Activated CD4-positive, alpha-beta T cell treated with anti-CD3 and anti-CD28 coated beads, Interleukin-2, amount 10 ng/mL, durations not matched to agents 7 days and 5 days (primary cell): ENCODE results near the gene SRGAP2B. TPM values are rescaled to one million over a fixed set of nuclear protein-coding genes. Genes with fewer than 3 reads are reported as not detected.
"Not testable (repeated sequence)": the region's sequence is repeated elsewhere in the genome, so short reads cannot be mapped to it uniquely, and the experiment has no call there.

Experiments used
- CTCF ChIA-PET: fragments of 350-600 bp; sonication (Branson Sonifier 250); formaldehyde crosslinking; loops from one replicate; lab custom pipeline; 2021; ENCODE audit warnings: antibody characterized with exemption; lab: Charles Lee
- POLR2A ChIA-PET: fragments of 350-600 bp; sonication (Branson Sonifier 250); formaldehyde crosslinking; loops from one replicate; lab custom pipeline; 2021; ENCODE audit warnings: antibody characterized with exemption; lab: Charles Lee
- DNase-seq: peaks from one replicate; pipeline ENCODE4 v3.0.0-alpha.2; 2020
- H3K27ac Mint-ChIP-seq: one replicate; pipeline ENCODE4 v1.8.0; 2021; ENCODE audit warnings: mild to moderate bottlenecking, moderate library complexity, mixed read lengths
- H3K27me3 Mint-ChIP-seq: one replicate; pipeline ENCODE4 v1.8.0; 2021; ENCODE audit warnings: mixed read lengths
- H3K36me3 Mint-ChIP-seq: one replicate; pipeline ENCODE4 v1.8.0; 2021; ENCODE audit warnings: low read depth, mixed read lengths
- H3K4me1 Mint-ChIP-seq: one replicate; pipeline ENCODE4 v1.8.0; 2021; ENCODE audit warnings: mixed read lengths
- H3K4me3 Mint-ChIP-seq: one replicate; pipeline ENCODE4 v1.8.0; 2021; ENCODE audit warnings: mild to moderate bottlenecking, moderate library complexity, mixed read lengths
- H3K9me3 Mint-ChIP-seq: one replicate; pipeline ENCODE4 v1.8.0; 2021; ENCODE audit warnings: mixed read lengths
- total RNA-seq, 2 experiments: library from RNA; stranded (reverse); gene quantifications; one replicate each; pipeline ENCODE4 v1.2.3, GENCODE V29; 2021

Gene SRGAP2B
- total RNA-seq, 2 experiments from 2014 or later, result 31.1 to 32.8 TPM

DNA sequence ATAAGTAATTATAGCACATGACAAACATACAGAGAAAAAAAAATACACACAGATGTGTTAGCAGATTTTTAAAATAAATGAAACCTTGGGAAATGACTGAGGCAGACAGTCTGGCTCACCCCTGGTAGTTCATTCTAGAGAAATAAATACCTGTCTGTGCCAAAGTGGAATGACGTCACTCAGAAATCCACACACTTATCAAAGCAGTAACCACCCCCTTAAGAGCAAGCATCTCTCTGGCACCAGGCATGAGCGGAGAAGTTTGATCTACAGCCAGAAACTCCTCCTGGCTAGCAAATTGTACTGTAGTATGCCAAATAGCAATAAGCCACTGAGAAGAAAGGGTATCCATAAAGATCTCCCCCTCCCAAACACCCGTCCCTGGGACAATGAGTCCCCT, 131.6 kb downstream of the SRGAP2B start:
- POLR2A ChIA-PET, H3K27me3 Mint-ChIP-seq, H3K9me3 Mint-ChIP-seq, H3K27ac Mint-ChIP-seq, DNase-seq, CTCF ChIA-PET, H3K4me1 Mint-ChIP-seq, H3K4me3 Mint-ChIP-seq, H3K36me3 Mint-ChIP-seq: not testable (repeated sequence)

DNA sequence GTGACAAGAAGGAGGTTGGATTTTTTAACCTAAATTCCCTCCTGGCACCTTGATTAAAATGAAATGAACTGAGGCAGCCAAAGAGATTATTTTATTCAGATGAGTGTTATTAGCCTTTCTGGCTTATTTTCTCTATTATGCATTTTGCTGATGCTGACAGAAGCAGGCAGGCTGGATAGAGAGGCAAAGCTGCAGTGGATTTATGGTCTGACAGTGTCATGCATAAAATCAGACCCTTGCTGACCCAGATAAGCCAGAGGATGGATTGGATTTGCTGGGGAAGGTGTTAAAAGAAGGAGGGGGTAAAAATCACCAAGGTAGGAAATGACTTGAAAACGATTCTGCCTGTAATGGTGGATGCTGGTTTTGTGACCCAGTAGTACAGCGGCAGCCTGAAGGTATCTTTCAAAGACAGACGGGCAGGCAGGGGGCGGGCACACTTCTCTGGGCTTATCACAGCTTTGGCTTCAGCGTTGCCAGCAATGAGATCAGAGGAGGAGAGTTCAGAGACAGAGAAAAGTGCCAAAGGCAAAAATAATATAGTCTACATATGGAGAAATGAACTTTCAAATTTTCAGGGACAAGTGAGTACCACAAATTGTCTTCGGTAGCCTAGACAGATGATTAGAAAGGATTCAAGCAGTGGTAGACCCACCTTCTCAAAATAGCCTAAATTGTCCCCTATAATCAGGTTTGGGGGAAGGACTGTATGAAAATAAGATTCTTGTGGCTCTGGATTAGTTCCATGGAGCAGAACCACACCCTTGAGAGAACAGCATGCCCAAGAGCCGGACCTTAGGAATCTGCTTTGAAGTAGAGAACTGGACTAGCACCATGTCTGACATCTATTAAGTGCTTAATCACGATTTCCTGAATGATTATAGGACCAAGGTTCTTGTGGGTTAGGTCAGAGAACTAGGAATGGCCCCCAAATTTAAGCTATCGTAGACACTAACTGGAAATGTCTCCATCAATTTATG, 133.2 kb downstream of the SRGAP2B start:
- H3K36me3 Mint-ChIP-seq, H3K4me1 Mint-ChIP-seq, H3K9me3 Mint-ChIP-seq, H3K27ac Mint-ChIP-seq, CTCF ChIA-PET, POLR2A ChIA-PET, H3K27me3 Mint-ChIP-seq, H3K4me3 Mint-ChIP-seq, DNase-seq: not testable (repeated sequence)

DNA sequence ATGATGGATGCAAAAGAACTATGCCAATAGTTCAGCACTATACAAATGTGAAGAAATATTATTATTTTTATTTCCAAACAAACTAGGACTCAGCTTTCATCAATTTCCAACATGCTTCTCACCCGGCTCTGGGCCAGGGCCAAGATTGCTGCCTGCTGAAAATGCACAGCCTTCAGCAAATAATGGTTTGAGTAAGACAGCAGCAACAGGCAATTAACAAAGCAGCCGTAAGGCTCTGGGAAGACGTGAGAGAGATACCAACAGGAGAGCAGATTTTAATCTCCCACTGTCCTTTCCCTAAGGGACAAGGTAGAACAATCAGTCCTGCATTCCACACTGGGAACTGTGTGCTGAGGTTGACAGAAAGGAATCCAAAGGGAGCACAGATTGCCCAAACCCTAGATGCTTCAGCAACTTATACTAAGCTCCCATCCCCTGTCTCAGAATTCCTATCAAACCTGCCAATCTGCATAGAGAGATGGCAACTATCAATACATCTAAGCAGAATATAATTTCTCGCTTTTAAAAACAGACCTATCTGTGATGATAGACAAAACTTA, 134.1 kb downstream of the SRGAP2B start:
- CTCF ChIA-PET, H3K9me3 Mint-ChIP-seq, H3K4me1 Mint-ChIP-seq, H3K36me3 Mint-ChIP-seq, H3K4me3 Mint-ChIP-seq, DNase-seq, H3K27me3 Mint-ChIP-seq, H3K27ac Mint-ChIP-seq, POLR2A ChIA-PET: not testable (repeated sequence)

DNA sequence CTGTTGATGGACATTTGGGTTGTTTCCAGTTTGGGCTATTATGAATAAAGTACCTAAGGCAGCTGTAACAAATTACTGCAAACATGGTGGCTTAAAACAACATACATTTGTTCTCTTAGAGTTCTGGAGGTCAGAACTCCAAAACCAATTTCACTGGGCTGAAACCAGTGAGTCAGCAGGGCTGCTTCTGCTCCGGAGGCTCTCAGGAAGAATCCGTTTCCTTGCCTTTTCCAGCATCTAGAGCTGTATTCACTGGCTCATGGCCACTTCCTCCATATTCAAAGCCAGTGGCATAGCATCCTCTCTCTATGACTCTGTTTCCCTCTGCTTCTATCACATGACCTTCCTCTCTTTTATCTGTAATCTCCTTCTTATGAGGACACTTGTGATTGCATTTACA, 146.7 kb downstream of the SRGAP2B start:
- H3K27me3 Mint-ChIP-seq, H3K4me1 Mint-ChIP-seq, H3K27ac Mint-ChIP-seq, POLR2A ChIA-PET, CTCF ChIA-PET, H3K36me3 Mint-ChIP-seq, H3K4me3 Mint-ChIP-seq, H3K9me3 Mint-ChIP-seq, DNase-seq: not testable (repeated sequence)

DNA sequence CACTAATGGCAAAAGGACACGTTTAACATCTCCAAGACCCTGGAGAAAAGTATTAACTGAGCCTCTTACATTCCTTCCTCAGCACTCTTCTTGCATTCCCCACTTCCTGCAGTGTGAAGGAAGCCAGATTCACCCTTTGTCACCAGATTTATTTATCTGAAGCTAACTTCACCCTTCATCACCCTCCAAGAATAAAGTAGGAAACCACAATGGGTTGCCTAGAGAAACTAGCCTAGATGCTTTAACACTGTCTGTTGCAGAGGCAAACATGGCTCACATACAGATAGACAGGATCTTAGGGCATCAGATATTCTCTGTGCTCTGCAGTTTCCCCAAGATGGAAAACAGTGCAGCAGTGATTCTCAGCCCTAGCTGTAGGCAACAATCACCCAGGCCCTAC, 147.6 kb downstream of the SRGAP2B start:
- H3K36me3 Mint-ChIP-seq, H3K27me3 Mint-ChIP-seq, H3K4me1 Mint-ChIP-seq, H3K9me3 Mint-ChIP-seq, CTCF ChIA-PET, DNase-seq, POLR2A ChIA-PET, H3K27ac Mint-ChIP-seq, H3K4me3 Mint-ChIP-seq: not testable (repeated sequence)

DNA sequence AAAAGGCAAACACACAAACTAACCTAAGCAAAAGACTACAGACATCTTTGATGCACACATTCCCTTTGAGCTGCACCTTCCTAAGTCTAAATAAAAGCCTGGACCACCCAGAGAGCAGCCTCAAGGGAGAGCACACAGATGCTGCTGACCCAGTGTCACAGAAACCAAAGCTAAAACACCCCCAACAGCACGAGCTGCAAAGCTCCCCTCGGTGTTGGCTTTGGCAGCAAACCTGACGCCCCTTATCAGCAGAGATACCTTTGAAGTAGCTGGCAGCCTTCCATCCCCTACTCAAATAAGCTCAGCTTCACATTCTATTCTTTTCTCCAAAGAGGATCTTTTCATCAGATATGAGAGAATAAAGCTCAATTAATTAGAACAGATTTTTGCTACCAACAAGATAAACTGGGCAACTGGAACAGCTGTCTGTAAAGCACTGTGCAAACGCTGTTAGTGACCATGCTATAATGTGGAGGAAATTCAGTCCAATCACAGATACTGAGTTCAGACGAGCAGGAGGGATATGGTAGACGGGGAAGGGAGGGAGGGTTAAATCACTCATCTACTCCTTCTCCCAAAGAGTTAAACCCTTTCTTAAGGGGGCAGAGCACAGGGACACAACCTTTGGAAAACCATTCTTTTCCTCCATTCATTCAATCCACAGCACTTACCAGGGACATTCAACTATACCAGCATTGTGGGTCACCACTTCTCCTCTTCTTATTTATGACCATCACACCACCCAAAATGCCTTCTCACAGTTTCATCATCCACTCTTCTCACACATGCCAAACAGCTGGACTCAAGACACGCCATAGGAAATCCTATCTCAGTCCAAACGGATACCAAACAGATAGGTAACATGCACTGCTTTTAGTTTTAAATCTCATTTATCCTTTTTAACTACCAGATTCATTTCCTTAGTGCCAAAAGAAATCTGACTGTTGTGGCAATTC, 148.3 kb downstream of the SRGAP2B start:
- H3K4me1 Mint-ChIP-seq, H3K9me3 Mint-ChIP-seq, CTCF ChIA-PET, H3K4me3 Mint-ChIP-seq, H3K27ac Mint-ChIP-seq, H3K36me3 Mint-ChIP-seq, DNase-seq, POLR2A ChIA-PET, H3K27me3 Mint-ChIP-seq: not testable (repeated sequence)

DNA sequence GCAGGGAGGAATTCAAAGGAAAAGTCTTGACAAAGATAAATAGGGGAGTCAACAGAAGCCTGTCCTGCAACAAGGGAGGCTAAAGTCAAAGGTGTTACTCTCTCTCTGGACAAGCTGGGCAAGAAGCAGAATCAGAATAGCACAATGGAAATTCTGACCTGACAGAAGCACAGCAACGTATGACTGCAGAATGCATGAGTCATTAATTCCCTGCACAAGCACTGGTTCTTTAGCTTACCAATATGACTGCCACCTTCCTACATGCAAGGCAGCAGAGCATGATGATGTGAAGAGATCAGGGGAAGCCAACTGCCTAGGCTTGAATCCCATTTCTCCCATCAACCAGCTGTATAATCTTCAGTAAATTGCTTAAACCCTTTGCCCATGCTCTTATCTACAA, 153.4 kb downstream of the SRGAP2B start:
- H3K27ac Mint-ChIP-seq, H3K9me3 Mint-ChIP-seq, CTCF ChIA-PET, H3K27me3 Mint-ChIP-seq, POLR2A ChIA-PET, H3K4me1 Mint-ChIP-seq, H3K36me3 Mint-ChIP-seq, DNase-seq, H3K4me3 Mint-ChIP-seq: not testable (repeated sequence)

DNA sequence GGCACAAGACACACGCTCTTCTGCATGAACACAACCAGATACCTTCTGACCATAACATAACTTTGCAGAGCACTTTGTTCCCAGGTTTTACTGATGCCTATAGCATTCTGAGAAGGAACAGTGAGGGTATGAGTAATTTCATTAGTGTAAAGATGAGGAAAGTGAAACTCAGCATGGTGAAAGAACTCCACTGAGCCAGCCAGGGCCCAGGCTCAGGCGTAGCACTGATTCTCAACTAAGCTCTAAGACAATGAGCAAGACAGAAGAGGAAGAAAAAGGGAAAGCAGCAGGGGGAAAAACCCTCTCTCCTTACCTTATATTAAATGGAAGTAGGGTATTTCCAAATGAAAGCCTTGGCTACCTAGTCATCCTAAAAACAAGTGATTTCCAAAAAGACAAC, 155.1 kb downstream of the SRGAP2B start:
- POLR2A ChIA-PET, H3K27me3 Mint-ChIP-seq, H3K9me3 Mint-ChIP-seq, DNase-seq, H3K36me3 Mint-ChIP-seq, CTCF ChIA-PET, H3K4me1 Mint-ChIP-seq, H3K27ac Mint-ChIP-seq, H3K4me3 Mint-ChIP-seq: not testable (repeated sequence)

DNA sequence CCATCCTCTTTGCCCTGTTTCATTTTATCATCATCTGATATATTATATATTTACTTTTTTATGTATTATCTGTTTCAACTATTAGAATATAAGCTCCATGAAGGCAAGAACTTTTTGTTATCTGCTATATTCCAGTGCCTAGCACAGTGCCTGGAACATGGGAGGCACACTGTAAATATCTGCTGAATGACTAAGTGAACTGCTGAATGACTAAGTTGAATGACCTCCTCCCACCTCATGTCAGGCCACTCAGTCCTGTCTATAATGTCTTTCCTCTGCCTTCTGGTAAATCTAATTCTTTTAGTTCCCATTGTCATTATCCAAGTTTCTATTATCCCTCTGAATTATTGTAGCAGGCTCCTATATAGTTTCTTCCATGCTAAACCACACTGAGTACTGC, 156.5 kb downstream of the SRGAP2B start:
- H3K27me3 Mint-ChIP-seq, H3K36me3 Mint-ChIP-seq, CTCF ChIA-PET, DNase-seq, H3K9me3 Mint-ChIP-seq, POLR2A ChIA-PET, H3K27ac Mint-ChIP-seq, H3K4me3 Mint-ChIP-seq, H3K4me1 Mint-ChIP-seq: not testable (repeated sequence)

DNA sequence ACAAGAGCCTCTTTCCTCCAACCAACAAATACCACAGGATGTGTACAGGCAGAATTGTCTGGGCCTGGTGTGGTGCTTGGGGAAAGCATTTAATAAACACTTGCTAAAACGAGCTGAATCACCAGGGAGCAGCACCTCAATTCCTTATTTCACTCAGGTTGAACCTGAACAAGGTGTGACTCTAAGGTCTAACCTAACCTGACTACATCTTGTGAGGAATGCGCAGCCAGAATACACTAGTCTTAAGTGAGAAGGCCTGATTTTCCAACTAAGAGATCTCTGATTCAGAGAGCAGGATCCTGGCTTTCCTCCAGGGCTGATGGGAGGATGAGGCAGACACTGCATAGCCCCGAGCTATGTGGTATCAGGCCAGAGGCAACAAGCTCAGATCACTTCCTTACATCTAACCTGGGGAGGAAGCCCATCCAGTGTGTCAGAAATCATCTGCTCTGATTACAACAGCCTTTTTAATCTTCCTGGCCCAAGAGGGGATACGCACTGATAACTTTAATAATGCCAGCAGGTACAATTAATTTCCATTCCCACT, 158.9 kb downstream of the SRGAP2B start:
- H3K27ac Mint-ChIP-seq, H3K9me3 Mint-ChIP-seq, H3K4me3 Mint-ChIP-seq, POLR2A ChIA-PET, CTCF ChIA-PET, H3K27me3 Mint-ChIP-seq, H3K4me1 Mint-ChIP-seq, H3K36me3 Mint-ChIP-seq, DNase-seq: not testable (repeated sequence)

DNA sequence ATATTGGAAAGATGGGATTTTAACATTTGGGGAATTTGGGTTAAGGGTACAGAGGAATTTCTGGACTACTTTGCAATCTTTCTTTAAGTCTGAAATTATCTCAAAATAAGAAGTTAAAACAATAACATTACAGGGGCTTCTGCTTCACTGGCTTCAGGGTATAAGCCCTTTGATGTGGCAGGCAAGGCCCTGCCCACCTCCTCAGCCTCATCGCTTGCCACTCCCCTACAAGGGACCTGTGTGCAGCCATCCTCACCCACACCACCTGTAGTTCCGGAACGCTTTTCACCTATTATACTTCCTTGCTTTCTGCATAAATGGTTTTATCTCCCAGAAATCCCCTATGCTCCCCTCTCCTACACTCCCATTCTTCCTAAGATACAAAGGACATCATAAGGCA, 159.8 kb downstream of the SRGAP2B start:
- CTCF ChIA-PET, H3K27ac Mint-ChIP-seq, H3K9me3 Mint-ChIP-seq, H3K4me3 Mint-ChIP-seq, H3K36me3 Mint-ChIP-seq, H3K27me3 Mint-ChIP-seq, POLR2A ChIA-PET, DNase-seq, H3K4me1 Mint-ChIP-seq: not testable (repeated sequence)

DNA sequence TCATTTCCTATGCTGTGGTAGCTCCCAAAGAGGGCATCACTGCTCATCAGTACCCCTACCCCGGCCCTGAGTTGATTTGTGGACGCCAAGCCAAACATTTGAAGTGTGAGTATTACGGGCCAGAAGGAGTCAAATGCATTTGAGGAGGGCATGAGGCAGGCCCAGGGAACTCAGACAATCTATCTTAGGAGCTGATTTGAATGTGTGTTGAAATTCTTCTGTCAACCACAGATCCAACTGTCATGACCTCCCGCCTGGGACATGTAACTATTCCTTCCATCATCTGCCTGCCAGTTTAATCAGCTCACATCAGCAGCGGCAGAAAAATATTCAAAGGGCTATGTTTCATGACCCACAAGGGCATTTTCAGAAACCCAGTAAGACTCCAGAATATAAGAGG, 162.1 kb downstream of the SRGAP2B start:
- POLR2A ChIA-PET, H3K27ac Mint-ChIP-seq, H3K36me3 Mint-ChIP-seq, H3K4me1 Mint-ChIP-seq, CTCF ChIA-PET, H3K27me3 Mint-ChIP-seq, H3K4me3 Mint-ChIP-seq, H3K9me3 Mint-ChIP-seq, DNase-seq: not testable (repeated sequence)

DNA sequence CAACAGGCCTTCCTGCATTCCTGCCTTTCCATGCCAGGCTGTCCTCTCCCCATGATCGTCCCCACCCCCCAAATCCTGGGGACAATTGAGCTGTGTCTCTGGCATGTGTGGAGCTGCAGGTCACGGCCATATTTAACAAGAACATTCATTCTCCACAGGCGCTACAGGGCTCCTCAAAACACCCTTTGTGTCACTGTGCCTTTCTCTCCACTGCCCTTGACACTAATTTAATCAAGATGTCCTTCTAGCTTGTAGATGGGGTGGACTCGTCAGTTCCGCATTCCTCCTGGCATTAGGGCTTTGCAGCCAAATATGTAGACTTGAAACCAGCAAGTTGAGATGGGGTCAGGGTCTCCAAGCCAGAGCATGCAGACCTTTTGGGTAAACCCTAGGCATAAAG, 163.0 kb downstream of the SRGAP2B start:
- DNase-seq, H3K36me3 Mint-ChIP-seq, H3K4me1 Mint-ChIP-seq, H3K27ac Mint-ChIP-seq, CTCF ChIA-PET, H3K27me3 Mint-ChIP-seq, POLR2A ChIA-PET, H3K9me3 Mint-ChIP-seq, H3K4me3 Mint-ChIP-seq: not testable (repeated sequence)
